ENCODE measurements around the gene AIPL1.

The AIPL1 gene

DNA sequence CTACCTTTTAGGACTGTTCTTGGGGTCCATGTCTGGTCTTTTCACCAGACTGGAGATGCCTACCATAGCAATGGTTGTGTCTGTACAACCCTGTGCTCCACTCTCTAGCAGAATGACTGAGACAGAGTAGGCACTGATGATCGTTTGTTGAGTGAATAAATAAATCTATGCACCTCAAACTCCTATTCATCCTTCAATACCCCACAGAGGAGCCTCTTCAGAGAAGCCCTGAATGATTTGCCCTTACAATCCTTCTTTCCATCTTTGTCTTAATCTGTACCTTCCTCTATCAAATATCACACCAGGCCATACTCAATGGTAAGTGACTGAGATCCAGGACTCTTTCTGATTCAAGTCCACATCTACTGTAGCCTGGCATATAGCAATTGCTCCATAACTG lies 32.6 kb upstream of the AIPL1 start:
- no peak for TF ChIP-seq CTCF (IDR thresholded peaks at IDR 0.05; ENCODE audit: low read depth, low read length, missing control alignments)
- no peak for DNase-seq (ENCODE audit: low read depth)
- no peak overlapping the region for H3K4me3 ChIP-seq (ENCODE audit: low read depth, low read length)

DNA sequence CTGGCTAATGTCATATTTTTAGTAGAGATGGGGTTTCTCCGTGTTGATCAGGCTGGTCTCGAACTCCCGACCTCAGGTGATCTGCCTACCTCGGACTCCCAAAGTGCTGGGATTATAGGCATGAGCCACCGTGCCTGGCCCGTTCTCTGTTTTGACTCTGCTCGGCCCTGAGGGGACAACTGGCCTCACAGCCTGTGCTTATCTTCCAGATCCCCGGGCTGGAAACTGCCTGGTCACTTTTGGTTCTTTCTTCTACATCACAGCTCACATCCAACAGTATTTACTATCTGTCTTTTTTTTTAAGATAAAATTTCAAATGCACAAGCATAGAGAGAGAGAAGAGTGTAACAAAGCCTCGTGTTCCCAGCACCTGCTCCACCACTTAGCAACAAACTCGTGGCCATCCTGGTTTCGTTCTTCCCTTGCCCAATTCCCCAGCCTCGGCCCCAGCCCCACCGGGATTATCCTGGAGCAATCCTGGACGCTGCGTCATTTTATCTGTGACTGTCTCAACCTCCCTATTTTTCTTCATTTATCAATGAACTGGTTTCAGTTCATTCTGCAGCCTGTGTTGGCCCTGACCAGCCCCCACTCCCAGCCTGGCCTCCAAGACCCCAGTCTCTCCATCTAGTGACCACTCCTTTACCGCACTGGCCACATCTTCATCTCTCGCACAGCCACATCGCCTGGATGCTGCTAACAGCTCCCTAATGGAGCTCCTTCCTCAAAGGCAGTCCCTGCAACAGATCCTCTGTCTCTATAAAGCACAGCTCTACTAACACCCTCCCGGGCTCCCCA lies 30.5 kb upstream of the AIPL1 start:
- no peak for DNase-seq (ENCODE audit: low read depth)

DNA sequence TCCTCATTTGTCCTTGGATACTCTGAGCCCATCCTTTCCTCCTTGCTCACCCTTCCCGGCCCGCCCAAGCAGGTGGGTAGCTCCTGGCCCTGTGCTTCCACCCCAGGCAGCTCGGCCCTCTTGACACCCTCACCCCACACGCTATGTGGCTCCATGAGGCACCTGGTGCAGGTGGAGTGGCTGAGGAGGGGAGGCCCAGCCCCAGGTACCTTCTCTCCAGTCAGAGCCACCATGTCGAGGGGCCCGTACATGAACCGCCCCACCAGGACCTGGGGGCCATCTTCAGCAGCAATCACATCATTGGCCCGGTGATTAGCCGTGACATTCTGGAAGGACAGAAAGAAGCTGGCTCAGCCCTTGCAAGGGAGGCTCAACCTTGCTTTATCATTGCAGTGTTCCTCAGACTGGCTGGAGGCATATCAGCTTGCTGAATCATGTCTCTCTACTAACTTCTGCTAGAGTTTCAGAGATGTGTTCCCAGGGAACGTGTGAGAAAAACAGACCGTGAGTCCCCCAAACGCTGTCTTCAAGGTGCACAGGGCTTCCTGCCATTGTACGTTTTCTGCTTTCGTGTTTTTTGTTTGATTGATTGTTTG lies 29.6 kb upstream of the AIPL1 start:
- TF ChIP-seq CTCF (IDR thresholded peaks at IDR 0.05; ENCODE audit: low read depth, low read length, missing control alignments), result no peak
- no peak overlapping the region for H3K4me3 ChIP-seq (ENCODE audit: low read depth, low read length)
- no peak for DNase-seq (ENCODE audit: low read depth)

More for the DNA sequence above, 30.5 kb upstream of the AIPL1 start:
- H3K4me3 ChIP-seq (ENCODE audit: low read depth, low read length), result no peak overlapping the region
- TF ChIP-seq CTCF (IDR thresholded peaks at IDR 0.05; ENCODE audit: low read depth, low read length, missing control alignments), result no peak

- DNase-seq (ENCODE audit: low read depth), result no peak
- no peak overlapping the region for H3K4me3 ChIP-seq (ENCODE audit: low read depth, low read length)
- no peak for TF ChIP-seq CTCF (IDR thresholded peaks at IDR 0.05; ENCODE audit: low read depth, low read length, missing control alignments)
Measured at GRCh38 chr17:6463616-6464445, 28.9 kb upstream of the AIPL1 start.

GRCh38 chr17:6462692-6463091 lies 27.8 kb upstream of the AIPL1 start:
- H3K4me3 ChIP-seq (ENCODE audit: low read depth, low read length), result no peak overlapping the region
- no peak for TF ChIP-seq CTCF (IDR thresholded peaks at IDR 0.05; ENCODE audit: low read depth, low read length, missing control alignments)
- no peak for DNase-seq (ENCODE audit: low read depth)

- no peak for DNase-seq (ENCODE audit: low read depth)
- no peak for TF ChIP-seq CTCF (IDR thresholded peaks at IDR 0.05; ENCODE audit: low read depth, low read length, missing control alignments)
- H3K4me3 ChIP-seq (ENCODE audit: low read depth, low read length), result no peak overlapping the region
Measured at GRCh38 chr17:6461792-6462524, 27.0 kb upstream of the AIPL1 start.
